Nephron (organoid): ENCODE measurements around the gene JMJD1C.
"Not testable (repeated sequence)": the region's sequence is repeated elsewhere in the genome, so short reads cannot be mapped to it uniquely, and the experiment has no call there.

Source experiments
- H3K27ac Mint-ChIP-seq, 3 experiments: 2 replicates each; pipeline ENCODE4 v1.8.0; 2020; ENCODE audit warnings: mixed read lengths in 3 of 3, mild to moderate bottlenecking in 2 of 3, moderate library complexity in 1 of 3
- H3K27me3 Mint-ChIP-seq: 2 replicates; pipeline ENCODE4 v1.8.0; 2021; ENCODE audit warnings: low read depth, mild to moderate bottlenecking, moderate library complexity, mixed read lengths
- H3K36me3 Mint-ChIP-seq: 2 replicates; pipeline ENCODE4 v1.8.0; 2020; ENCODE audit warnings: low read depth, mixed read lengths
- H3K4me1 Mint-ChIP-seq: 2 replicates; pipeline ENCODE4 v1.8.0; 2020; ENCODE audit warnings: mixed read lengths
- H3K4me3 Mint-ChIP-seq, 3 experiments: 2 replicates each; pipeline ENCODE4 v1.8.0; 2020; ENCODE audit warnings: mild to moderate bottlenecking in 3 of 3, mixed read lengths in 3 of 3, moderate library complexity in 2 of 3
- H3K9me3 Mint-ChIP-seq: 2 replicates; pipeline ENCODE4 v1.8.0; 2020; ENCODE audit warnings: mixed read lengths
- CTCF ChIP-seq, 3 experiments: fragments of 200-600 bp; sonication (generic); IDR thresholded peaks; one replicate each; pipeline ENCODE4 v1.5.0; 2021; ENCODE audit warnings: antibody characterized with exemption in 3 of 3; ENCODE audit not compliant: unreplicated experiment in 3 of 3

The JMJD1C gene

GRCh38 chr10:63286340-63286739, 179.4 kb downstream of the JMJD1C start:
- H3K36me3 Mint-ChIP-seq = no peaks in the 10 kb centered on the region
- H3K27me3 Mint-ChIP-seq = peaks cover 3% of the 10 kb centered on the region
- H3K27ac Mint-ChIP-seq = peak overlapping the region in 1 of 3 experiments; percentile 33
- H3K9me3 Mint-ChIP-seq = no peaks in the 10 kb centered on the region
- peaks cover 12% of the 10 kb centered on the region for H3K4me1 Mint-ChIP-seq
- no peak overlapping the region for H3K4me3 Mint-ChIP-seq
- TF ChIP-seq CTCF (IDR thresholded peaks at IDR 0.05; ENCODE audit: unreplicated experiment in 3 of 3) = no peak

DNA sequence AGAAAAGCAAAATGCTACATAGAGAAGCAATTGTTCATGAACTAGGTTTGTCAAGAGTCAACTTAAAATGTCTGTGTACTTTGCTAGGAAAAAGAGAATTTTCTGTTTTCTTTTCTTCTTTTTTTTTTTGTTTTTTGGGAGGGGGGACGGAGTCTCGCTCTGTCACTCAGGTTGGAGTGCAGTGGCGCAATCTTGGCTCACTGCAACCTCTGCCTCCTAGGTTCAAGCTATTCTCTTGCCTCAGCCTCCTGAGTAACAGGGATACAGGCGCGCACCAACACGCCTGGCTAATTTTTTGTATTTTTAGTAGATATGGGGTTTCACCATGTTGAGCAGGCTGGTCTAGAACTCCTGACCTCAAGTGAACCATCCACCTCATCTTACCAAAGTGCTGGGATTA, 181.9 kb downstream of the JMJD1C start:
- H3K4me1 Mint-ChIP-seq = peaks cover 12% of the 10 kb centered on the region
- not testable (repeated sequence) for H3K27me3 Mint-ChIP-seq, H3K4me3 Mint-ChIP-seq, H3K36me3 Mint-ChIP-seq, H3K9me3 Mint-ChIP-seq
- peak overlapping the region in 1 of 3 experiments; percentile 30 for H3K27ac Mint-ChIP-seq

DNA sequence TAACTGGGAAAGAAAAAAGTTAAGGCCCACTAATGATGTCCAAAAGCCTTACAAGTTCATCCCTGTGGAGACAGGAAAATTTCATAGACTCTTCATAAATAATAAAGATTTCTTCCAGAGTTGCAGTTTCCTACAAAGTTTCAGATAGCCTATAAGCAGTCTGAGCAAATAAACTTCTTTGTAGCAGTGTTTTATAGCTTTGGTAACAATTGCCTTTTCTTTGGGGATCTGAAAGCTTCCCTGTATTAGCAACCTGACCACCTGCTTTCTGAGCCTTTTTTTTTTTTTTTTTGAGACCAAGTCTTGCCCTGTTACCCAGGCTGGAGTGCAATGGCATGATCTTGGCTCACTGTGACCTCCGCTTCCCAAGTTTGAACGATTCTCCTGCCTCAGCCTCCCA, 182.7 kb downstream of the JMJD1C start:
- Mint-ChIP-seq H3K9me3 (no peaks in the 10 kb centered on the region), H3K36me3 (no peaks in the 10 kb centered on the region), H3K4me3 (no peak overlapping the region), H3K4me1 (peaks cover 12% of the 10 kb centered on the region), H3K27me3 (peaks cover 4% of the 10 kb centered on the region), H3K27ac (no peak overlapping the region)
- TF ChIP-seq CTCF (IDR thresholded peaks at IDR 0.05; ENCODE audit: unreplicated experiment in 3 of 3) = no peak

DNA sequence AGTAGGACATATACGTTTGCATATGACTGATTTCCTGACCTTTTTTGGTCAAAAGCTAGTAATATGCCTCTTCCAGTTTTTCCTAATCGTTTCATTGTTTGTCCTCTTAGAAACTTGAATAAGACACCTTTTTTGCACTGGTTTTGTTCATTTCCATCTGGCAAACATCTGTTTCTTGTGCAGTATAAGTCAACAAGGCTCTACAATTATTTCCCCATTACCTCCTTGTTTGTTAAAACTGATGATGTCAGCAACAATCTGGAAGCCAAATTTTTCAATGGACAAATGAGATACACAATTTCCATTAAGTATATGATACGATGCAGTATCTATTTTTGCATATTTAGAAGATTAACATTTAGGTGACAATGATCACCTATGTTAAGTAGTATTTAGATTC, 183.8 kb downstream of the JMJD1C start:
- Mint-ChIP-seq H3K4me1 (peaks cover 12% of the 10 kb centered on the region), H3K27me3 (peaks cover 4% of the 10 kb centered on the region), H3K9me3 (no peaks in the 10 kb centered on the region), H3K36me3 (no peaks in the 10 kb centered on the region), H3K4me3 (no peak overlapping the region), H3K27ac (peak overlapping the region in 2 of 3 experiments; percentile 23 to 61)
- TF ChIP-seq CTCF (IDR thresholded peaks at IDR 0.05; ENCODE audit: unreplicated experiment in 3 of 3) = no peak

- Mint-ChIP-seq H3K36me3 (no peaks in the 10 kb centered on the region), H3K4me1 (peaks cover 4% of the 10 kb centered on the region), H3K9me3 (no peaks in the 10 kb centered on the region), H3K27me3 (peaks cover 4% of the 10 kb centered on the region), H3K4me3 (no peak overlapping the region), H3K27ac (no peak overlapping the region)
- TF ChIP-seq CTCF (IDR thresholded peaks at IDR 0.05; ENCODE audit: unreplicated experiment in 3 of 3) = no peak
Measured at GRCh38 chr10:63280386-63280785, 185.4 kb downstream of the JMJD1C start.

GRCh38 chr10:63275094-63275493, 190.7 kb downstream of the JMJD1C start:
- Mint-ChIP-seq H3K4me3 (no peak overlapping the region), H3K27ac (no peak overlapping the region), H3K4me1 (peaks cover 18% of the 10 kb centered on the region), H3K9me3 (no peaks in the 10 kb centered on the region), H3K27me3 (no peaks in the 10 kb centered on the region), H3K36me3 (no peaks in the 10 kb centered on the region)
- TF ChIP-seq CTCF (IDR thresholded peaks at IDR 0.05; ENCODE audit: unreplicated experiment in 3 of 3) = no peak
